A673 (cell line): ENCODE data around the gene KISS1R. TPM values are rescaled to one million over a fixed set of nuclear protein-coding genes. Genes with fewer than 3 reads are reported as not detected.

Source experiments
- BruUV-seq: library from RNA; stranded (reverse); fragments of 400-500 nt; replicated peaks from 2 replicates; lab custom pipeline; 2021; lab: Mats Ljungman, UMichigan
- CTCF ChIA-PET: fragments of 300-600 bp; sonication (Branson Sonifier 250); formaldehyde crosslinking; loops from one replicate; lab custom pipeline; 2022; ENCODE audit warnings: antibody characterized with exemption; lab: Charles Lee
- POLR2A ChIA-PET: fragments of 300-600 bp; sonication (Branson Sonifier 250); formaldehyde crosslinking; loops from one replicate; lab custom pipeline; 2022; ENCODE audit warnings: antibody characterized with exemption; ENCODE audit not compliant: low non-redundant PET; lab: Charles Lee
- DNase-seq: peaks from one replicate; pipeline ENCODE4 v3.0.0-alpha.2; 2015; ENCODE audit warnings: low spot score
- H3K27ac ChIP-seq: fragments of 200-600 bp; sonication (generic); 2 replicates; pipeline ENCODE4 v1.5.1; 2016; ENCODE audit warnings: mixed run types, low read depth, mild to moderate bottlenecking, mixed read lengths, antibody characterized with exemption, low read length; ENCODE audit not compliant: poor library complexity, severe bottlenecking
- H3K27me3 ChIP-seq: fragments of 200-600 bp; sonication (generic); replicated peaks from 2 replicates; pipeline ENCODE4 v1.6.1; 2017; ENCODE audit warnings: mixed run types, low read depth, mild to moderate bottlenecking, mixed read lengths, antibody characterized with exemption, low read length; ENCODE audit not compliant: insufficient read depth, poor library complexity
- H3K36me3 ChIP-seq: fragments of 200-600 bp; sonication (generic); 2 replicates; pipeline ENCODE4 v1.6.1; 2016; ENCODE audit warnings: mixed run types, mild to moderate bottlenecking, mixed read lengths, antibody characterized with exemption, low read length; ENCODE audit not compliant: insufficient read depth, poor library complexity, severe bottlenecking
- H3K4me1 ChIP-seq: fragments of 200-600 bp; sonication (generic); 2 replicates; pipeline ENCODE4 v1.6.1; 2017; ENCODE audit warnings: mixed run types, mild to moderate bottlenecking, mixed read lengths, antibody characterized with exemption, low read length; ENCODE audit not compliant: insufficient read depth, poor library complexity, severe bottlenecking
- H3K4me3 ChIP-seq: fragments of 200-600 bp; sonication (generic); 2 replicates; pipeline ENCODE4 v1.5.1; 2016; ENCODE audit warnings: low read depth, mixed run types, mild to moderate bottlenecking, mixed read lengths, low read length; ENCODE audit not compliant: poor library complexity, severe bottlenecking
- H3K9me3 ChIP-seq: fragments of 200-600 bp; sonication (generic); 2 replicates; pipeline ENCODE4 v1.6.1; 2016; ENCODE audit warnings: mixed run types, low read depth, mild to moderate bottlenecking, mixed read lengths, antibody characterized with exemption, low read length; ENCODE audit not compliant: poor library complexity, severe bottlenecking
- CTCF ChIP-seq: fragments of 300-800, 200-600 bp; sonication (generic); conservative IDR thresholded peaks from 2 replicates; pipeline ENCODE4 v1.5.1; 2017; ENCODE audit warnings: low read depth, mild to moderate bottlenecking, antibody characterized with exemption, low read length, moderate library complexity, mixed read lengths
- EZH2 ChIP-seq: fragments of 200-600 bp; sonication (generic); IDR thresholded peaks from 2 replicates; pipeline ENCODE4 v1.6.1; 2017; ENCODE audit warnings: borderline replicate concordance, low read depth, mild to moderate bottlenecking, mixed read lengths, antibody characterized with exemption, low read length; ENCODE audit not compliant: poor library complexity, severe bottlenecking
- intact Hi-C: fragments of 100-400 bp; cut with micrococcal nuclease; formaldehyde crosslinking; loops from one replicate; pipeline ENCODE4 v1.10.0; 2022; ENCODE audit not compliant: unreplicated experiment
- total RNA-seq: library from RNA; stranded (reverse); gene quantifications from 2 replicates; pipeline ENCODE4 v1.2.3, GENCODE V29; 2021

KISS1R gene
- total RNA-seq, 1 experiment from 2014 or later, result not detected

GRCh38 chr19:931860-932647, 14.9 kb downstream of the KISS1R start:
- DNase-seq, result no peak
- no TSS peak for BruUV-seq
- no peak overlapping the region for H3K27ac ChIP-seq
- intact Hi-C loops, result no loop called here
- peaks cover 6% of the 10 kb centered on the region for H3K36me3 ChIP-seq
- no peak overlapping the region for H3K4me3 ChIP-seq
- no peaks in the 10 kb centered on the region for H3K27me3 ChIP-seq
- POLR2A ChIA-PET, result interaction anchor here (0.7 kb wide), 1 partner anchor 70 kb away, joined by 3 read pairs; no protein-coding TSS in a partner anchor
- H3K4me1 ChIP-seq, result peaks cover 5% of the 10 kb centered on the region
- TF ChIP-seq EZH2 (no peak), CTCF (no peak)
- H3K9me3 ChIP-seq, result no peaks in the 10 kb centered on the region
- CTCF ChIA-PET, result no interaction called here

GRCh38 chr19:932648-933552, 15.8 kb downstream of the KISS1R start:
- no peaks in the 10 kb centered on the region for H3K27me3 ChIP-seq
- POLR2A ChIA-PET, result no interaction called here
- H3K4me3 ChIP-seq, result no peak overlapping the region
- TF ChIP-seq CTCF (no peak), EZH2 (no peak)
- peaks cover 6% of the 10 kb centered on the region for H3K36me3 ChIP-seq
- intact Hi-C loops, result no loop called here
- H3K4me1 ChIP-seq, result peaks cover 2% of the 10 kb centered on the region
- BruUV-seq, result no TSS peak
- no peaks in the 10 kb centered on the region for H3K9me3 ChIP-seq
- DNase-seq, result no peak
- CTCF ChIA-PET, result no interaction called here
- no peak overlapping the region for H3K27ac ChIP-seq

GRCh38 chr19:933553-933882, 16.4 kb downstream of the KISS1R start:
- Histone ChIP-seq H3K9me3 (no peaks in the 10 kb centered on the region), H3K27ac (no peak overlapping the region), H3K4me1 (no peaks in the 10 kb centered on the region), H3K36me3 (peaks cover 6% of the 10 kb centered on the region), H3K27me3 (no peaks in the 10 kb centered on the region), H3K4me3 (no peak overlapping the region)
- intact Hi-C loops, result no loop called here
- DNase-seq, result no peak
- no TSS peak for BruUV-seq
- ChIA-PET POLR2A (interaction anchor here (0.5 kb wide), 1 partner anchor 104 kb away, joined by 3 read pairs; no protein-coding TSS in a partner anchor), CTCF (no interaction called here)
- TF ChIP-seq CTCF (no peak), EZH2 (no peak)
